ENCODE results near the gene KCNIP1.

DNA sequence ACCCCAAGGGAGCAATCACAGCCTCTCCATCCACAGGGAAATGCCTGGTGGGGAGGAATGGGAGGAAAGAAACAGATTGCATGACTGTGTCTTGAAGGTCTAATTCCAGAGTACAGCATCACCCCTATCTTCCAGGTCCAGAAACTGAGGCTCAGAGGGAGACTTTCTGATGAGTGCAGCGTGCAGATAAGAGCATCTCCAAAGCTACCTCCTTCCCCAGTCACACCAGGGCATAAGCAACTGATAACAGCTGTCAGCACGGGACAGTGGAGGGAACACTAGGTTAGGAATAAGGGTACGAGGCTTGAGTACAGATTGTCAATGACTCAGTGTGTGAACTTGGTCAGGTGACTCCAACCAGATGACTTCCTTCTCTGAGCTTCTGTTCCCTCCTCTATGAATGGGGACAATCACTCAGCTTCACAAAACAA is 126.9 kb downstream of the KCNIP1 start:
- TF ChIP-seq CTCF (IDR thresholded peaks at IDR 0.05) (no peak), POLR2A (IDR thresholded peaks at IDR 0.05) (no peak), EP300 (IDR thresholded peaks at IDR 0.05; ENCODE audit: low read depth) (no peak)

Data from transverse colon (tissue), 3 donors.